Measurements from ENCODE around the gene RERE.

The RERE gene

DNA sequence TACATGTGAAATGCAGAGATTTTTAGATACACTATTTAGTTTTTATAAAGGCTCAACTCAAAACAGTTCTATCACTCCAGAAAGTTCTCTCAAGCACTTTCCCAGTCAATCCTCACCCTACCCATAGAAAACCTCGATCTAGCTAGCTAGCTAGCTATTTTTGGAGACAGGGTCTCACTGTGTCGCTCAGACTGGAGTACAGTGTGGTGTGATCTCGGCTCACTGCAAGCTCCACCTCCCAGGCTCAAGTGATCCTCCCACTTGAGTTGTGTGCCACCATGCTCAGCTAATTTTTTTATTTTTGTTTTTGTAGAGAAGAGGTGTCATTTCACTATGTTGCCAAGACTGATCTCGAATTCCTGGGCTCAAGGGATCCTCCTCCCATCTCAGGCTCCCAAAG, 236.9 kb downstream of the RERE start:
- H3K36me3 ChIP-seq (ENCODE audit: control insufficient read depth in 2 of 2, insufficient read depth in 1 of 2, low read length in 2 of 2) = no peaks in the 10 kb centered on the region
- no peak overlapping the region for H3K4me3 ChIP-seq (ENCODE audit: low read depth, low read length)
- ChIA-PET CTCF (interaction anchor here (0.7 to 1.4 kb wide), 4 partner anchors 10 to 439 kb away, joined by 3 to 4 read pairs (median 4); no protein-coding TSS in a partner anchor), POLR2A (no interaction called here)
- no peaks in the 10 kb centered on the region for H3K4me1 ChIP-seq (ENCODE audit: control insufficient read depth, insufficient read depth, low read length)
- H3K9me3 ChIP-seq (ENCODE audit: control insufficient read depth, insufficient read depth, low read depth, low read length) = no peaks in the 10 kb centered on the region
- TF ChIP-seq SALL2 (tag by site-specific recombination; IDR thresholded peaks at IDR 0.05; ENCODE audit: borderline replicate concordance) (no peak), ZBTB48 (tag by site-specific recombination; IDR thresholded peaks at IDR 0.05) (no peak), ZNF132 (tag by site-specific recombination; IDR thresholded peaks at IDR 0.05; ENCODE audit: borderline replicate concordance) (no peak), ZNF514 (tag by site-specific recombination; IDR thresholded peaks at IDR 0.05) (no peak), ZBTB1 (tag by site-specific recombination; IDR thresholded peaks at IDR 0.05) (no peak)
- H3K27ac ChIP-seq (ENCODE audit: extremely low read depth, low read depth, low read length) = no peak overlapping the region

DNA sequence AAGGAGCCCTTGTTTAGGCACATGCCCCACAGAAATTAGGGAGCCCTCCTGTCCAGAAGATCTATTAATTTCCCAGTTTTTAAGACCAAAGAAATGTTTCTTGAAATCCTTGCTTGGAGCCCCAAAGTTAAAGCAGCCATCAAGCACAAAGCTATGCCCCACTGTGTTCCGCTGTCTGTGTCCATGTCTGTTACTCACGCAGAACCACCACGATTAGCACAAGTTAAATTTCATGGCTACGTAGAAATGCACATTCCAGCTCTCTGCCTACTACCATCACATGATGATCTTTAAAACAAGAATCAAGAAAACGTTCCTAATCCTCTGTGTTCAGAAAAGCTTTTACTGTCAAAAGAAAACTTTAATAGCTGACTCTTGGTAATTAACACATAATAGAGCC, 238.5 kb downstream of the RERE start:
- Histone ChIP-seq H3K27ac (ENCODE audit: extremely low read depth, low read depth, low read length) (no peak overlapping the region), H3K4me1 (ENCODE audit: control insufficient read depth, insufficient read depth, low read length) (no peaks in the 10 kb centered on the region), H3K9me3 (ENCODE audit: control insufficient read depth, insufficient read depth, low read depth, low read length) (no peaks in the 10 kb centered on the region), H3K4me3 (ENCODE audit: low read depth, low read length) (no peak overlapping the region), H3K36me3 (ENCODE audit: control insufficient read depth in 2 of 2, insufficient read depth in 1 of 2, low read length in 2 of 2) (no peaks in the 10 kb centered on the region)
- ChIA-PET POLR2A (no interaction called here), CTCF (interaction anchor here (0.6 to 2.4 kb wide), 7 partner anchors 10 to 280 kb away, joined by 3 to 7 read pairs (median 3); no protein-coding TSS in a partner anchor)
- TF ChIP-seq ZNF777 (tag by site-specific recombination; IDR thresholded peaks at IDR 0.05; ENCODE audit: borderline replicate concordance) (no peak), KLF9 (tag by site-specific recombination; IDR thresholded peaks at IDR 0.05; ENCODE audit: low read depth) (no peak)
- TF ChIP-seq, protein P1, sequence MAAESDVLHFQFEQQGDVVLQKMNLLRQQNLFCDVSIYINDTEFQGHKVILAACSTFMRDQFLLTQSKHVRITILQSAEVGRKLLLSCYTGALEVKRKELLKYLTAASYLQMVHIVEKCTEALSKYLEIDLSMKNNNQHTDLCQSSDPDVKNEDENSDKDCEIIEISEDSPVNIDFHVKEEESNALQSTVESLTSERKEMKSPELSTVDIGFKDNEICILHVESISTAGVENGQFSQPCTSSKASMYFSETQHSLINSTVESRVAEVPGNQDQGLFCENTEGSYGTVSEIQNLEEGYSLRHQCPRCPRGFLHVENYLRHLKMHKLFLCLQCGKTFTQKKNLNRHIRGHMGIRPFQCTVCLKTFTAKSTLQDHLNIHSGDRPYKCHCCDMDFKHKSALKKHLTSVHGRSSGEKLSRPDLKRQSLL (tag by site-specific recombination; IDR thresholded peaks at IDR 0.05) = no peak
- TF ChIP-seq, protein P2, sequence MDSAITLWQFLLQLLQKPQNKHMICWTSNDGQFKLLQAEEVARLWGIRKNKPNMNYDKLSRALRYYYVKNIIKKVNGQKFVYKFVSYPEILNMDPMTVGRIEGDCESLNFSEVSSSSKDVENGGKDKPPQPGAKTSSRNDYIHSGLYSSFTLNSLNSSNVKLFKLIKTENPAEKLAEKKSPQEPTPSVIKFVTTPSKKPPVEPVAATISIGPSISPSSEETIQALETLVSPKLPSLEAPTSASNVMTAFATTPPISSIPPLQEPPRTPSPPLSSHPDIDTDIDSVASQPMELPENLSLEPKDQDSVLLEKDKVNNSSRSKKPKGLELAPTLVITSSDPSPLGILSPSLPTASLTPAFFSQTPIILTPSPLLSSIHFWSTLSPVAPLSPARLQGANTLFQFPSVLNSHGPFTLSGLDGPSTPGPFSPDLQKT (IDR thresholded peaks at IDR 0.05; ENCODE audit: borderline replicate concordance, low read depth, low read length) = no peak

DNA sequence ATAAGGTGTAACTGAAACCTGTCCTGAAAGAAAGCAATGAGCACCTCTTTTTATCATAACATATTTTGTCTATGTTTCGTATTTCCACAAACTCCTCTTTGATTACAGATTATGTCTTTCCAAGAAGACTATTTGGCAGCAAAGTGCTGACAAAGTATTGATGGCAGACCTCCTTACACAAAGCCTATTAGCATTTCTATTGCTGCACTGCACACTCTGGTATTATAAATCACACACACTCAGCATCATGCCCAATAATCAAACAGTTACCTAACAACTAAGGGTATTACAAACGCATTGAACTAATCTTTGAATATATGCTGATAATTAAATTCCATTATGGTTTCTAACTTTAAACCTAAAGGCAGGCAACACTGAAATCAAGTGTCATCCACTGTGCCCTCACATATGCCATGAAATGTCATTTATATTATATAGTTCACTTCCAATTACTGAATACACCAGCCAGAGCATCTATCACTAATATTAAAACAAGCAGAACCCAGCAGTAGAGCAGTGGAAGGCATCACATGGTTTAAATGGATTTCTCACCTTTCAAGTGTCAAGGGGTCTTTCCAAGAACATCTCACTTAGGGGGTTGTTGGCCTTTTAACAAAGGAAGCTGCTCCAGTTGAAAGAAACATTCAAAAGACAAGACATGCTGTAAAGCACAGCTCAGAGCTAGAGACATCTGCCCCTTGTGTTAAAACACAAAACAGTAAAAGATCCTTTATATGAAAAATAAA, 239.1 kb downstream of the RERE start:
- POLR2A ChIA-PET = no interaction called here
- TF ChIP-seq, protein P3, sequence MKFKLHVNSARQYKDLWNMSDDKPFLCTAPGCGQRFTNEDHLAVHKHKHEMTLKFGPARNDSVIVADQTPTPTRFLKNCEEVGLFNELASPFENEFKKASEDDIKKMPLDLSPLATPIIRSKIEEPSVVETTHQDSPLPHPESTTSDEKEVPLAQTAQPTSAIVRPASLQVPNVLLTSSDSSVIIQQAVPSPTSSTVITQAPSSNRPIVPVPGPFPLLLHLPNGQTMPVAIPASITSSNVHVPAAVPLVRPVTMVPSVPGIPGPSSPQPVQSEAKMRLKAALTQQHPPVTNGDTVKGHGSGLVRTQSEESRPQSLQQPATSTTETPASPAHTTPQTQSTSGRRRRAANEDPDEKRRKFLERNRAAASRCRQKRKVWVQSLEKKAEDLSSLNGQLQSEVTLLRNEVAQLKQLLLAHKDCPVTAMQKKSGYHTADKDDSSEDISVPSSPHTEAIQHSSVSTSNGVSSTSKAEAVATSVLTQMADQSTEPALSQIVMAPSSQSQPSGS (tag by site-specific recombination; IDR thresholded peaks at IDR 0.05; ENCODE audit: low read depth) = no peak
- TF ChIP-seq ZNF768 (tag by site-specific recombination; IDR thresholded peaks at IDR 0.05) = no peak
- TF ChIP-seq ZNF654 (tag by site-specific recombination; IDR thresholded peaks at IDR 0.05; ENCODE audit: low read depth) = no peak
- no peak for TF ChIP-seq ZNF292 (tag by site-specific recombination; IDR thresholded peaks at IDR 0.05; ENCODE audit: borderline replicate concordance, low read depth)
- no peak for TF ChIP-seq BCL11A (tag by site-specific recombination; IDR thresholded peaks at IDR 0.05; ENCODE audit: low read depth)
- TF ChIP-seq, protein P4, sequence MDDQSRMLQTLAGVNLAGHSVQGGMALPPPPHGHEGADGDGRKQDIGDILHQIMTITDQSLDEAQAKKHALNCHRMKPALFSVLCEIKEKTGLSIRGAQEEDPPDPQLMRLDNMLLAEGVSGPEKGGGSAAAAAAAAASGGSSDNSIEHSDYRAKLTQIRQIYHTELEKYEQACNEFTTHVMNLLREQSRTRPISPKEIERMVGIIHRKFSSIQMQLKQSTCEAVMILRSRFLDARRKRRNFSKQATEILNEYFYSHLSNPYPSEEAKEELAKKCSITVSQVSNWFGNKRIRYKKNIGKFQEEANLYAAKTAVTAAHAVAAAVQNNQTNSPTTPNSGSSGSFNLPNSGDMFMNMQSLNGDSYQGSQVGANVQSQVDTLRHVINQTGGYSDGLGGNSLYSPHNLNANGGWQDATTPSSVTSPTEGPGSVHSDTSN (CRISPR knock-in tag; IDR thresholded peaks at IDR 0.05) = no peak
- TF ChIP-seq SALL2 (tag by site-specific recombination; IDR thresholded peaks at IDR 0.05; ENCODE audit: borderline replicate concordance) = no peak
- TF ChIP-seq, protein P5, sequence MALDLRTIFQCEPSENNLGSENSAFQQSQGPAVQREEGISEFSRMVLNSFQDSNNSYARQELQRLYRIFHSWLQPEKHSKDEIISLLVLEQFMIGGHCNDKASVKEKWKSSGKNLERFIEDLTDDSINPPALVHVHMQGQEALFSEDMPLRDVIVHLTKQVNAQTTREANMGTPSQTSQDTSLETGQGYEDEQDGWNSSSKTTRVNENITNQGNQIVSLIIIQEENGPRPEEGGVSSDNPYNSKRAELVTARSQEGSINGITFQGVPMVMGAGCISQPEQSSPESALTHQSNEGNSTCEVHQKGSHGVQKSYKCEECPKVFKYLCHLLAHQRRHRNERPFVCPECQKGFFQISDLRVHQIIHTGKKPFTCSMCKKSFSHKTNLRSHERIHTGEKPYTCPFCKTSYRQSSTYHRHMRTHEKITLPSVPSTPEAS (tag by site-specific recombination; IDR thresholded peaks at IDR 0.05) = no peak
- TF ChIP-seq, protein P6, sequence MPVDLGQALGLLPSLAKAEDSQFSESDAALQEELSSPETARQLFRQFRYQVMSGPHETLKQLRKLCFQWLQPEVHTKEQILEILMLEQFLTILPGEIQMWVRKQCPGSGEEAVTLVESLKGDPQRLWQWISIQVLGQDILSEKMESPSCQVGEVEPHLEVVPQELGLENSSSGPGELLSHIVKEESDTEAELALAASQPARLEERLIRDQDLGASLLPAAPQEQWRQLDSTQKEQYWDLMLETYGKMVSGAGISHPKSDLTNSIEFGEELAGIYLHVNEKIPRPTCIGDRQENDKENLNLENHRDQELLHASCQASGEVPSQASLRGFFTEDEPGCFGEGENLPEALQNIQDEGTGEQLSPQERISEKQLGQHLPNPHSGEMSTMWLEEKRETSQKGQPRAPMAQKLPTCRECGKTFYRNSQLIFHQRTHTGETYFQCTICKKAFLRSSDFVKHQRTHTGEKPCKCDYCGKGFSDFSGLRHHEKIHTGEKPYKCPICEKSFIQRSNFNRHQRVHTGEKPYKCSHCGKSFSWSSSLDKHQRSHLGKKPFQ (tag by site-specific recombination; IDR thresholded peaks at IDR 0.05) = no peak
- no peak for TF ChIP-seq GLI4 (tag by site-specific recombination; IDR thresholded peaks at IDR 0.05)
- TF ChIP-seq, protein P7, sequence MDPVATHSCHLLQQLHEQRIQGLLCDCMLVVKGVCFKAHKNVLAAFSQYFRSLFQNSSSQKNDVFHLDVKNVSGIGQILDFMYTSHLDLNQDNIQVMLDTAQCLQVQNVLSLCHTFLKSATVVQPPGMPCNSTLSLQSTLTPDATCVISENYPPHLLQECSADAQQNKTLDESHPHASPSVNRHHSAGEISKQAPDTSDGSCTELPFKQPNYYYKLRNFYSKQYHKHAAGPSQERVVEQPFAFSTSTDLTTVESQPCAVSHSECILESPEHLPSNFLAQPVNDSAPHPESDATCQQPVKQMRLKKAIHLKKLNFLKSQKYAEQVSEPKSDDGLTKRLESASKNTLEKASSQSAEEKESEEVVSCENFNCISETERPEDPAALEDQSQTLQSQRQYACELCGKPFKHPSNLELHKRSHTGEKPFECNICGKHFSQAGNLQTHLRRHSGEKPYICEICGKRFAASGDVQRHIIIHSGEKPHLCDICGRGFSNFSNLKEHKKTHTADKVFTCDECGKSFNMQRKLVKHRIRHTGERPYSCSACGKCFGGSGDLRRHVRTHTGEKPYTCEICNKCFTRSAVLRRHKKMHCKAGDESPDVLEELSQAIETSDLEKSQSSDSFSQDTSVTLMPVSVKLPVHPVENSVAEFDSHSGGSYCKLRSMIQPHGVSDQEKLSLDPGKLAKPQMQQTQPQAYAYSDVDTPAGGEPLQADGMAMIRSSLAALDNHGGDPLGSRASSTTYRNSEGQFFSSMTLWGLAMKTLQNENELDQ (tag by site-specific recombination; IDR thresholded peaks at IDR 0.05; ENCODE audit: low read depth) = no peak

More for the DNA sequence above, 239.1 kb downstream of the RERE start:
- no peaks in the 10 kb centered on the region for H3K9me3 ChIP-seq (ENCODE audit: control insufficient read depth, insufficient read depth, low read depth, low read length)
- H3K27ac ChIP-seq (ENCODE audit: extremely low read depth, low read depth, low read length) = no peak overlapping the region
- no peaks in the 10 kb centered on the region for H3K36me3 ChIP-seq (ENCODE audit: control insufficient read depth in 2 of 2, insufficient read depth in 1 of 2, low read length in 2 of 2)
- H3K4me3 ChIP-seq (ENCODE audit: low read depth, low read length) = no peak overlapping the region
- CTCF ChIA-PET = interaction anchor here (0.8 to 2.4 kb wide), 5 partner anchors 9 to 281 kb away, joined by 3 to 7 read pairs (median 3); no protein-coding TSS in a partner anchor
- no peaks in the 10 kb centered on the region for H3K4me1 ChIP-seq (ENCODE audit: control insufficient read depth, insufficient read depth, low read length)

Measured in HEK293 (cell line).